ENCODE results near the gene OSBPL3.

The OSBPL3 gene

GRCh38 chr7:24889611-24890010 lies 90.4 kb downstream of the OSBPL3 start:
- H3K4me3 ChIP-seq (ENCODE audit: low read depth, low read length) = no peak overlapping the region
- TF ChIP-seq, protein P1, sequence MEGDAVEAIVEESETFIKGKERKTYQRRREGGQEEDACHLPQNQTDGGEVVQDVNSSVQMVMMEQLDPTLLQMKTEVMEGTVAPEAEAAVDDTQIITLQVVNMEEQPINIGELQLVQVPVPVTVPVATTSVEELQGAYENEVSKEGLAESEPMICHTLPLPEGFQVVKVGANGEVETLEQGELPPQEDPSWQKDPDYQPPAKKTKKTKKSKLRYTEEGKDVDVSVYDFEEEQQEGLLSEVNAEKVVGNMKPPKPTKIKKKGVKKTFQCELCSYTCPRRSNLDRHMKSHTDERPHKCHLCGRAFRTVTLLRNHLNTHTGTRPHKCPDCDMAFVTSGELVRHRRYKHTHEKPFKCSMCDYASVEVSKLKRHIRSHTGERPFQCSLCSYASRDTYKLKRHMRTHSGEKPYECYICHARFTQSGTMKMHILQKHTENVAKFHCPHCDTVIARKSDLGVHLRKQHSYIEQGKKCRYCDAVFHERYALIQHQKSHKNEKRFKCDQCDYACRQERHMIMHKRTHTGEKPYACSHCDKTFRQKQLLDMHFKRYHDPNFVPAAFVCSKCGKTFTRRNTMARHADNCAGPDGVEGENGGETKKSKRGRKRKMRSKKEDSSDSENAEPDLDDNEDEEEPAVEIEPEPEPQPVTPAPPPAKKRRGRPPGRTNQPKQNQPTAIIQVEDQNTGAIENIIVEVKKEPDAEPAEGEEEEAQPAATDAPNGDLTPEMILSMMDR (IDR thresholded peaks at IDR 0.05; ENCODE audit: borderline replicate concordance, insufficient read depth, low read depth, low read length) = no peak

- TF ChIP-seq, protein P1 (IDR thresholded peaks at IDR 0.05; ENCODE audit: borderline replicate concordance, insufficient read depth, low read depth, low read length) = no peak
- no peak overlapping the region for H3K4me3 ChIP-seq (ENCODE audit: low read depth, low read length)
Measured at GRCh38 chr7:24888653-24889052, 91.3 kb downstream of the OSBPL3 start.

DNA sequence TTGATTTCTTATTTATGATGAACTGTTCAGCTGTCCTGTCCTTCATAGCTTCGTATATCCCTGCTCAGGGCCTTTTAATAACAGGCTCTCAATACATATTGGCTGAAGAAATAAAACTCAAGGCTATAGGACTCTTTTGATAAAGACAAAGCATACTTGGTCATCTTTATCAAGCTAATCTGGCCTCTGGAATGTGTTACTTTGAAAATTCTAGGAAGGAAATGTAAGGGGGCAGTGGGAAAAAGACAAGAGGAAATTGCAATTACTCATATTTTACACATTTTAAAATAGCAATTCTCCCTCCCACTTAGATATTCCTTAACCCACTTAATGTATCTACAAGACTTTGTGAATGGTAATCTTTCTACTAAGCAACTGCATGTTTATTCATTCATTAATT lies 94.3 kb downstream of the OSBPL3 start:
- TF ChIP-seq, protein P1 (IDR thresholded peaks at IDR 0.05; ENCODE audit: borderline replicate concordance, insufficient read depth, low read depth, low read length) = no peak
- H3K4me3 ChIP-seq (ENCODE audit: low read depth, low read length) = no peak overlapping the region

- H3K4me3 ChIP-seq (ENCODE audit: low read depth, low read length) = no peak overlapping the region
- TF ChIP-seq, protein P1 (IDR thresholded peaks at IDR 0.05; ENCODE audit: borderline replicate concordance, insufficient read depth, low read depth, low read length) = no peak
Measured at GRCh38 chr7:24885305-24885704, 94.7 kb downstream of the OSBPL3 start.

- H3K4me3 ChIP-seq (ENCODE audit: low read depth, low read length) = no peak overlapping the region
- TF ChIP-seq, protein P1 (IDR thresholded peaks at IDR 0.05; ENCODE audit: borderline replicate concordance, insufficient read depth, low read depth, low read length) = no peak
Measured at GRCh38 chr7:24884401-24884800, 95.6 kb downstream of the OSBPL3 start.

DNA sequence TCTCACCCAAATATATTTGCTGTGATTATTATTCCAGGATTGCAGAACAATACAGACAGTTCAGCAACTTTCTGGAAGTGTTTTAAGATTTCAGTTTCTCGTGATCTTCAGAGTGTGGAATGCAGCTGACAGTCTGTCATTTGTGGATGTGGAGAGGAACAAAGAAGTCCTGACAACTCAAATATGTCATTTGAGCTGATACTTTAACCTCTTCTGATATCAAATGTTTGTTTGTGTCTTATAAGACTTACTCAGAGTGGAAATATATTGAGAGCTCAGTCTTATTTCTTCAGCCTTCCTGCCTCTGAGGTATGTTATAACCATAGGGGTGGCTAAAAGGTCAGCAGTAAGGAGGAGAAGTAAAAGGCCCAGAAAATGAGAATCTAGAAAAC lies 96.4 kb downstream of the OSBPL3 start:
- no peak overlapping the region for H3K4me3 ChIP-seq (ENCODE audit: low read depth, low read length)
- TF ChIP-seq, protein P1 (IDR thresholded peaks at IDR 0.05; ENCODE audit: borderline replicate concordance, insufficient read depth, low read depth, low read length) = no peak

GRCh38 chr7:24882989-24883621 lies 96.9 kb downstream of the OSBPL3 start:
- TF ChIP-seq, protein P1 (IDR thresholded peaks at IDR 0.05; ENCODE audit: borderline replicate concordance, insufficient read depth, low read depth, low read length) = no peak
- no peak overlapping the region for H3K4me3 ChIP-seq (ENCODE audit: low read depth, low read length)
